PC-9 (cell line): ENCODE measurements around the gene OR4D2. TPM values are rescaled to one million over a fixed set of nuclear protein-coding genes. Genes with fewer than 3 reads are reported as not detected.

Source experiments
- Bru-seq: library from RNA; stranded (reverse); fragments of 400-500 nt; gene quantifications from one replicate; lab custom pipeline; 2021; lab: Mats Ljungman, UMichigan
- BruChase-seq, 2 experiments: library from RNA; stranded (reverse); fragments of 400-500 nt; gene quantifications; one replicate each; lab custom pipeline; 2021; lab: Mats Ljungman, UMichigan
- BruUV-seq: library from RNA; stranded (reverse); fragments of 400-500 nt; replicated peaks from 2 replicates; lab custom pipeline; 2021; lab: Mats Ljungman, UMichigan
- CTCF ChIA-PET: fragments of 300-600 bp; sonication (Branson Sonifier 250); formaldehyde crosslinking; loops from one replicate; lab custom pipeline; 2022; ENCODE audit warnings: antibody characterized with exemption; lab: Charles Lee
- POLR2A ChIA-PET: fragments of 300-600 bp; sonication (Branson Sonifier 250); formaldehyde crosslinking; loops from one replicate; lab custom pipeline; 2022; ENCODE audit warnings: antibody characterized with exemption; ENCODE audit not compliant: unreplicated experiment; lab: Charles Lee
- DNase-seq, 2 experiments: peaks; one replicate each; pipeline versions ENCODE4 v3.0.0 to v3.0.0-alpha.2; 2015 to 2022; ENCODE audit warnings: mixed read lengths in 1 of 2
- H2AFZ ChIP-seq: fragments of 200-600 bp; sonication (generic); 2 replicates; pipeline ENCODE4 v1.8.1; 2017; ENCODE audit warnings: antibody characterized with exemption
- H3F3A ChIP-seq: fragments of 200-600 bp; sonication (generic); 2 replicates; pipeline ENCODE4 v1.8.1; 2017; ENCODE audit warnings: antibody characterized with exemption, mild to moderate bottlenecking, low read depth; ENCODE audit not compliant: insufficient read depth
- H3K27ac ChIP-seq: fragments of 200-600 bp; sonication (generic); 2 replicates; pipeline ENCODE4 v1.6.1; 2016; ENCODE audit warnings: mixed run types
- H3K27me3 ChIP-seq: fragments of 200-600 bp; sonication (generic); 2 replicates; pipeline ENCODE4 v1.6.1; 2016; ENCODE audit warnings: low read depth, mixed run types; ENCODE audit not compliant: insufficient read depth
- H3K36me3 ChIP-seq: fragments of 200-600 bp; sonication (generic); 2 replicates; pipeline ENCODE4 v1.6.1; 2016; ENCODE audit warnings: low read depth, mixed run types
- H3K4me1 ChIP-seq: fragments of 200-600 bp; sonication (generic); replicated peaks from 2 replicates; pipeline ENCODE4 v1.6.1; 2016; ENCODE audit warnings: mixed run types; ENCODE audit not compliant: insufficient read depth
- H3K4me2 ChIP-seq: fragments of 200-600 bp; sonication (generic); 2 replicates; pipeline ENCODE4 v1.6.1; 2017; ENCODE audit warnings: mixed run types
- H3K4me3 ChIP-seq: fragments of 200-600 bp; sonication (generic); 2 replicates; pipeline ENCODE4 v1.6.1; 2016; ENCODE audit warnings: mixed run types
- H3K79me2 ChIP-seq: fragments of 200-600 bp; sonication (generic); 2 replicates; pipeline ENCODE4 v1.6.1; 2017; ENCODE audit warnings: low read depth, mixed run types
- H3K9me2 ChIP-seq: fragments of 200-600 bp; sonication (generic); 2 replicates; pipeline ENCODE4 v1.8.1; 2017; ENCODE audit warnings: mild to moderate bottlenecking; ENCODE audit not compliant: insufficient read depth
- H3K9me3 ChIP-seq: fragments of 200-600 bp; sonication (generic); 2 replicates; pipeline ENCODE4 v1.8.1; 2016; ENCODE audit warnings: low read depth; ENCODE audit not compliant: insufficient read depth
- H4K20me1 ChIP-seq: fragments of 200-600 bp; sonication (generic); 2 replicates; pipeline ENCODE4 v1.8.1; 2017; ENCODE audit not compliant: insufficient read depth
- EZH2 ChIP-seq: fragments of 200-600 bp; sonication (generic); IDR thresholded peaks from 2 replicates; pipeline ENCODE4 v1.8.0; 2017; ENCODE audit warnings: antibody characterized with exemption, low read depth
- intact Hi-C: fragments of 100-400 bp; cut with micrococcal nuclease; formaldehyde crosslinking; loops from one replicate; pipeline ENCODE4 v1.10.0; 2022; ENCODE audit not compliant: unreplicated experiment
- long read RNA-seq: library from polyadenylated mRNA; stranded (forward); transcript quantifications from one replicate; pipeline ENCODE4 v2.0.0, GENCODE V29; 2022
- total RNA-seq: library from RNA; stranded (reverse); gene quantifications from 2 replicates; pipeline ENCODE4 v1.2.3, GENCODE V29; 2021
- TF ChIP-seq, protein P1 (sequence below): fragments of 200-600 bp; sonication (generic); conservative IDR thresholded peaks from 2 replicates; pipeline ENCODE4 v1.6.1; 2017; ENCODE audit warnings: mixed run types, antibody characterized with exemption, mild to moderate bottlenecking, moderate library complexity

Gene OR4D2
- not detected in 2 replicates for total RNA-seq
- Bru-seq, nascent RNA = not detected
- BruChase-seq, experiment 1, labeled RNA remaining after a 2-hour chase = not detected
- not detected for BruChase-seq, experiment 2, labeled RNA remaining after a 6-hour chase
- long read RNA-seq = 0 reads

DNA sequence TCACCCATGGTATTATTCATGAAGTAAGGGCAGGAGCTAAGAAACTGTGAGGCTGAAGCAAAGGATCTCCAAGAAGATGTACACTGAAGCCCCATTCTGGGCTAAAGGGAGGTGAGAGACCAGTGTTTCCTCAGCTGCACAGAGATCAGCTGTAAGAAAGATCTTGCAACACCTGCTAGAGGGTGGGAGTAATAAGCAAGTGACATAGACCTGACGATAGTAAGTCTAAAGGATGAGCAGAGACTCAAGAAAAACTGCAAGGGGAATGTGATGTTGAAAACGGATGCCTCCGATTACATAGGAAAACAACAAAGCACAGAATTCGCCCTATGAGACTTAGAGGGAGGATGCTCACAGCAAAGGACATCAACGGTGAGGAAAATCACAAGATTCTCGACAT lies at the start of gene OR4D2:
OR4D2 (plus strand) TSS at position 301 of the 400 bp plus-strand sequence. CDS start 2,674 bp downstream, outside the sequence.
- intact Hi-C loops = no loop called here
- POLR2A ChIA-PET = no interaction called here
- no peak for DNase-seq
- Histone ChIP-seq H3K27me3 (peaks cover 92% of the 10 kb centered on the region), H3K9me3 (no peaks in the 10 kb centered on the region), H3K79me2 (no peaks in the 10 kb centered on the region), H2AFZ (no peak within 1 kb of the TSS), H3K4me3 (no peak within 1 kb of the TSS), H3K4me2 (no peak within 1 kb of the TSS), H3K4me1 (no peaks in the 10 kb centered on the region), H3K27ac (no peak within 1 kb of the TSS), H3K9me2 (0 out of 2 replicates have a peak, but pooled peaks cover 3% of the 10 kb centered on the region), H4K20me1 (no peaks in the 10 kb centered on the region), H3K36me3 (no peaks in the 10 kb centered on the region), H3F3A (no peaks in the 10 kb centered on the region)
- BruUV-seq = no TSS peak
- TF ChIP-seq EZH2 = no peak
- TF ChIP-seq, protein P1, sequence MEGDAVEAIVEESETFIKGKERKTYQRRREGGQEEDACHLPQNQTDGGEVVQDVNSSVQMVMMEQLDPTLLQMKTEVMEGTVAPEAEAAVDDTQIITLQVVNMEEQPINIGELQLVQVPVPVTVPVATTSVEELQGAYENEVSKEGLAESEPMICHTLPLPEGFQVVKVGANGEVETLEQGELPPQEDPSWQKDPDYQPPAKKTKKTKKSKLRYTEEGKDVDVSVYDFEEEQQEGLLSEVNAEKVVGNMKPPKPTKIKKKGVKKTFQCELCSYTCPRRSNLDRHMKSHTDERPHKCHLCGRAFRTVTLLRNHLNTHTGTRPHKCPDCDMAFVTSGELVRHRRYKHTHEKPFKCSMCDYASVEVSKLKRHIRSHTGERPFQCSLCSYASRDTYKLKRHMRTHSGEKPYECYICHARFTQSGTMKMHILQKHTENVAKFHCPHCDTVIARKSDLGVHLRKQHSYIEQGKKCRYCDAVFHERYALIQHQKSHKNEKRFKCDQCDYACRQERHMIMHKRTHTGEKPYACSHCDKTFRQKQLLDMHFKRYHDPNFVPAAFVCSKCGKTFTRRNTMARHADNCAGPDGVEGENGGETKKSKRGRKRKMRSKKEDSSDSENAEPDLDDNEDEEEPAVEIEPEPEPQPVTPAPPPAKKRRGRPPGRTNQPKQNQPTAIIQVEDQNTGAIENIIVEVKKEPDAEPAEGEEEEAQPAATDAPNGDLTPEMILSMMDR = no peak
- CTCF ChIA-PET = no interaction called here

DNA sequence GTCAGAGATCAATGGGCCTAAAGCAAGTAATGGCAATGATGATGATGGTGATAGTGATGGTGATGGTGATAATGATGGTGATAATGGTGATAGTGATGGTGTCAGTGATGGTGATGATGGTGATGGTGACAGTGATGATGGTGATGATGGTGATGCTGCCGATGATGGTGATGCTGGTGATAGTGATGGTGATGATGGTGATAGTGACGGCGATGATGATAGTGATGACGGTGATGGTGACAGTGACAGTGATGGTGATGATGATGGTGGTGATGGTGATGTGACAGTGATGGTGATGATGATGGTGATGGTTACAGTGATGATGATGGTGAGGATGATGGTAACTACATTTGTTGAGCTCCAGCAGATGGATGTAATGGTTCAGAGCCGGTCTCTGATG lies 49.4 kb upstream of the OR4D2 start:
- H3K4me1 ChIP-seq = no peaks in the 10 kb centered on the region
- DNase-seq = no peak
- CTCF ChIA-PET = no interaction called here
- H3K79me2 ChIP-seq = no peaks in the 10 kb centered on the region
- H3K4me2 ChIP-seq = no peak overlapping the region
- H3K9me3 ChIP-seq = no peaks in the 10 kb centered on the region
- H3K4me3 ChIP-seq = no peak overlapping the region
- H2AFZ ChIP-seq = no peak overlapping the region
- H3K27ac ChIP-seq = no peak overlapping the region
- intact Hi-C loops = no loop called here
- peaks cover 19% of the 10 kb centered on the region for H3K27me3 ChIP-seq
- H3F3A ChIP-seq = no peaks in the 10 kb centered on the region
- TF ChIP-seq, protein P1 = no peak
- TF ChIP-seq EZH2 = no peak
- BruUV-seq = no TSS peak
- no peaks in the 10 kb centered on the region for H4K20me1 ChIP-seq
- H3K36me3 ChIP-seq = no peaks in the 10 kb centered on the region
- H3K9me2 ChIP-seq = no peaks in the 10 kb centered on the region
- POLR2A ChIA-PET = no interaction called here

DNA sequence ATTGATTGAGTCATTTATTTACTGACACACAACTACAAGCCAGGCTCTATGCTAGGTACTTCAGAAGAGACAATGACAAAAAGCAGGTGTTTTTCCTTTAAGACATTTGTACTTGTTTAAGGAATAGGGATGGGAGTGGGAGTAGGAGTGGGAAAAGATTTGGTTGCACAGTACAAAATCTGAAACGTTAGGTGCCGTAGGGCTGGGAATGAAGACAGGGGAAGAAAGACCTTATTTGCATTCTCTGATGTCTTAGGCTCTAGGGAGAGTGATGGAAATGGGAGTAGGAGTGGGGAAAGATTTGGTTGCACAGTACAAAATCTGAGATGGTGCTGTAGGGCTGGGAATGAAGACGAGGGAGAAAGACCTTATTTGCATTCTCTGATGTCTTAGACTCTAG lies 47.3 kb upstream of the OR4D2 start:
- ChIA-PET POLR2A (interaction anchor here (0.7 kb wide), 1 partner anchor 233 kb away, joined by 5 read pairs; no protein-coding TSS in a partner anchor), CTCF (no interaction called here)
- Histone ChIP-seq H3K79me2 (no peaks in the 10 kb centered on the region), H3K9me3 (no peaks in the 10 kb centered on the region), H3K4me3 (no peak overlapping the region), H2AFZ (no peak overlapping the region), H4K20me1 (0 out of 2 replicates have a peak, but pooled peaks cover 4% of the 10 kb centered on the region), H3K9me2 (no peaks in the 10 kb centered on the region), H3K27me3 (peaks cover 35% of the 10 kb centered on the region), H3K4me1 (no peaks in the 10 kb centered on the region), H3K4me2 (no peak overlapping the region), H3F3A (no peaks in the 10 kb centered on the region), H3K27ac (no peak overlapping the region), H3K36me3 (no peaks in the 10 kb centered on the region)
- no TSS peak for BruUV-seq
- TF ChIP-seq EZH2 = no peak
- TF ChIP-seq, protein P1 = no peak
- no peak for DNase-seq
- intact Hi-C loops = no loop called here
